GM12878 (cell line): ENCODE results near the gene CDR2L.

Source experiments
- CTCF ChIP-seq, 3 experiments: IDR thresholded peaks in 2 of 3; conservative IDR thresholded peaks in 1 of 3; 2 replicates each; pipeline ENCODE4 v1.5.1; 2011; ENCODE audit warnings: low read depth in 3 of 3, low read length in 3 of 3, mild to moderate bottlenecking in 3 of 3, control low read depth in 2 of 3, moderate library complexity in 2 of 3, inconsistent platforms in 1 of 3, mixed read lengths in 1 of 3; ENCODE audit not compliant: control insufficient read depth in 2 of 3, insufficient read depth in 1 of 3; ENCODE audit errors: extremely low read depth in 1 of 3
- EP300 ChIP-seq, 2 experiments: fragments of 150-350 bp in 1 of 2; IDR thresholded peaks; 2 replicates each; pipeline ENCODE4 v1.6.1; 2011 to 2012; ENCODE audit warnings: low read depth in 2 of 2, low read length in 2 of 2, borderline replicate concordance in 1 of 2, improper control_type of control experiment in 1 of 2, inconsistent platforms in 1 of 2; ENCODE audit not compliant: control insufficient read depth in 1 of 2

- TF ChIP-seq CTCF (IDR thresholded peaks at IDR 0.05 in 2 of 3, conservative IDR thresholded peaks at IDR 0.05 in 1 of 3; ENCODE audit: control insufficient read depth in 2 of 3, extremely low read depth in 1 of 3, insufficient read depth in 1 of 3, low read depth in 3 of 3, low read length in 3 of 3) (no peak), EP300 (IDR thresholded peaks at IDR 0.05; ENCODE audit: borderline replicate concordance in 1 of 2, control insufficient read depth in 1 of 2, low read depth in 2 of 2, low read length in 2 of 2) (no peak)
Observed at GRCh38 chr17:74995847-74996246, 8.4 kb downstream of the CDR2L start.
